Suprapubic skin (tissue), 4 donors: ENCODE measurements around the gene EPOP. TPM values are rescaled to one million over a fixed set of nuclear protein-coding genes. Genes with fewer than 3 reads are reported as not detected.

Experiments
- DNase-seq, 2 donors: peaks; one replicate each; pipeline ENCODE4 v3.0.0-alpha.2; 2019; ENCODE audit warnings: low spot score in 2 of 2
- H3K27ac ChIP-seq: fragments of 200-600 bp; sonication (generic); one replicate; pipeline ENCODE4 v1.5.1; 2019
- H3K27me3 ChIP-seq: fragments of 200-600 bp; sonication (generic); one replicate; pipeline ENCODE4 v1.5.1; 2019
- H3K36me3 ChIP-seq: fragments of 200-600 bp; sonication (generic); one replicate; pipeline ENCODE4 v1.5.1; 2019
- H3K4me1 ChIP-seq: fragments of 200-600 bp; sonication (generic); one replicate; pipeline ENCODE4 v1.5.1; 2019
- H3K4me3 ChIP-seq: fragments of 200-600 bp; sonication (generic); one replicate; pipeline ENCODE4 v1.5.1; 2019; ENCODE audit warnings: mild to moderate bottlenecking
- H3K9me3 ChIP-seq: fragments of 200-600 bp; sonication (generic); one replicate; pipeline ENCODE4 v1.5.1; 2019
- CTCF ChIP-seq, 2 donors: fragments of 200-600 bp in 1 of 2; fragments of 450-650 bp in 1 of 2; sonication (generic) in 1 of 2; IDR thresholded peaks; one replicate each; pipeline ENCODE4 v1.5.1; 2016 to 2019; ENCODE audit warnings: antibody characterized with exemption in 2 of 2, mild to moderate bottlenecking in 1 of 2, moderate library complexity in 1 of 2
- EP300 ChIP-seq: sonication (generic); formaldehyde crosslinking; IDR thresholded peaks from one replicate; pipeline ENCODE4 v1.6.1; 2017; ENCODE audit warnings: antibody characterized with exemption
- POLR2A ChIP-seq, 2 donors: fragments of 450-650 bp; IDR thresholded peaks; one replicate each; pipeline ENCODE4 v1.6.1; 2017; ENCODE audit warnings: antibody characterized with exemption in 2 of 2, mild to moderate bottlenecking in 2 of 2, moderate library complexity in 2 of 2
- POLR2AphosphoS5 ChIP-seq, 3 donors: sonication (generic); formaldehyde crosslinking; IDR thresholded peaks; one replicate each; pipeline ENCODE4 v1.6.1; 2017; ENCODE audit warnings: antibody characterized with exemption in 3 of 3
- WGBS: methylation state at CpG from one replicate; pipeline ENCODE4 v1.1.5; 2018; 5-methylcytosine and 5-hydroxymethylcytosine counted together
- total RNA-seq, 4 donors: library from RNA; depleted of rRNA; stranded (reverse); fragments of >200 nt; gene quantifications; one replicate each; pipeline ENCODE4 v1.1.0, GENCODE V29; 2016

The EPOP gene
- total RNA-seq, 4 donors from 2014 or later, result 0.80 to 6.1 (median 3.2) TPM

GRCh38 chr17:38702166-38702915 is 27.6 kb upstream of the EPOP start:
- DNase-seq, result peak; percentile 93 to 95
- Histone ChIP-seq H3K4me1 (peaks cover 53% of the 10 kb centered on the region), H3K9me3 (no peaks in the 10 kb centered on the region), H3K27ac (peak overlapping the region; percentile 90), H3K36me3 (no peaks in the 10 kb centered on the region), H3K27me3 (no peaks in the 10 kb centered on the region), H3K4me3 (peak overlapping the region; percentile 85)
- 0% methylated on average over 21 of the region's 81 CpGs for WGBS
- peak in 2 of 3 donors; percentile 40 to 60 for TF ChIP-seq POLR2AphosphoS5 (IDR thresholded peaks at IDR 0.05)
- TF ChIP-seq POLR2A (IDR thresholded peaks at IDR 0.05), result peak in 1 of 2 donors; percentile 72
- no peak for TF ChIP-seq EP300
- TF ChIP-seq CTCF (IDR thresholded peaks at IDR 0.05), result no peak

- H3K27me3 ChIP-seq, result no peaks in the 10 kb centered on the region
- peaks cover 46% of the 10 kb centered on the region for H3K4me1 ChIP-seq
- peak overlapping the region; percentile 85 for H3K4me3 ChIP-seq
- TF ChIP-seq POLR2A (IDR thresholded peaks at IDR 0.05) (no peak), EP300 (no peak), CTCF (IDR thresholded peaks at IDR 0.05) (no peak), POLR2AphosphoS5 (IDR thresholded peaks at IDR 0.05) (no peak)
- peak; percentile 65 to 84 for DNase-seq
- WGBS, result 4% methylated on average over 11 of the region's 25 CpGs
- peak overlapping the region; percentile 90 for H3K27ac ChIP-seq
- no peaks in the 10 kb centered on the region for H3K36me3 ChIP-seq
- H3K9me3 ChIP-seq, result no peaks in the 10 kb centered on the region
These were observed 26.9 kb upstream of the EPOP start for GRCh38 chr17:38701504-38702165.

GRCh38 chr17:38698760-38699159 is 24.0 kb upstream of the EPOP start:
- Histone ChIP-seq H3K27me3 (no peaks in the 10 kb centered on the region), H3K36me3 (no peaks in the 10 kb centered on the region), H3K27ac (no peak overlapping the region), H3K9me3 (no peaks in the 10 kb centered on the region), H3K4me1 (peaks cover 35% of the 10 kb centered on the region), H3K4me3 (no peak overlapping the region)
- DNase-seq, result no peak
- TF ChIP-seq CTCF (IDR thresholded peaks at IDR 0.05) (no peak), EP300 (no peak), POLR2A (IDR thresholded peaks at IDR 0.05) (no peak), POLR2AphosphoS5 (IDR thresholded peaks at IDR 0.05) (no peak)
- WGBS, result 86% methylated on average over 5 of the region's 5 CpGs

GRCh38 chr17:38697061-38697820 is 22.5 kb upstream of the EPOP start:
- WGBS, result 89% methylated on average over 4 of the region's 4 CpGs
- Histone ChIP-seq H3K4me1 (peaks cover 29% of the 10 kb centered on the region), H3K27ac (no peak overlapping the region), H3K4me3 (no peak overlapping the region), H3K36me3 (no peaks in the 10 kb centered on the region), H3K27me3 (no peaks in the 10 kb centered on the region), H3K9me3 (no peaks in the 10 kb centered on the region)
- no peak for DNase-seq
- TF ChIP-seq EP300, result no peak
- no peak for TF ChIP-seq CTCF (IDR thresholded peaks at IDR 0.05)
- TF ChIP-seq POLR2AphosphoS5 (IDR thresholded peaks at IDR 0.05), result no peak
